ENCODE data around the gene TMEM18. TPM values are rescaled to one million over a fixed set of nuclear protein-coding genes. Genes with fewer than 3 reads are reported as not detected.

Gene TMEM18
- total and polyA plus RNA-seq, 2 experiments from 2014 or later, result 15.0 to 41.9 TPM

- H3K9me3 Mint-ChIP-seq, result peaks cover 6% of the 10 kb centered on the region
- Histone ChIP-seq H2AFZ (peak overlapping the region; percentile 81), H3K4me3 (no peak overlapping the region), H3K36me3 (ENCODE audit: insufficient read depth) (no peaks in the 10 kb centered on the region), H3K79me2 (replicated peaks; ENCODE audit: insufficient read depth) (no peaks in the 10 kb centered on the region), H3K27me3 (ENCODE audit: insufficient read depth) (no peaks in the 10 kb centered on the region), H3K4me2 (no peak overlapping the region), H3K9me2 (ENCODE audit: insufficient read depth) (no peaks in the 10 kb centered on the region), H3K27ac (ENCODE audit: low read depth) (no peak overlapping the region), H3K4me1 (ENCODE audit: insufficient read depth) (no peaks in the 10 kb centered on the region), H3F3A (replicated peaks; ENCODE audit: low read depth) (no peaks in the 10 kb centered on the region), H4K20me1 (replicated peaks; ENCODE audit: insufficient read depth) (no peaks in the 10 kb centered on the region)
- DNase-seq (ENCODE audit: low spot score) (no peak), ATAC-seq (no peak)
- TF ChIP-seq NANOG (IDR thresholded peaks at IDR 0.05; ENCODE audit: borderline replicate concordance), result no peak
- no peak for TF ChIP-seq JUNB (IDR thresholded peaks at IDR 0.05; ENCODE audit: unreplicated experiment)
- no peak for TF ChIP-seq CREB1 (CRISPR knock-in tag; IDR thresholded peaks at IDR 0.05; ENCODE audit: low read depth)
- TF ChIP-seq ZNF331 (CRISPR knock-in tag; IDR thresholded peaks at IDR 0.05; ENCODE audit: low read depth), result no peak
- TF ChIP-seq, protein P1, sequence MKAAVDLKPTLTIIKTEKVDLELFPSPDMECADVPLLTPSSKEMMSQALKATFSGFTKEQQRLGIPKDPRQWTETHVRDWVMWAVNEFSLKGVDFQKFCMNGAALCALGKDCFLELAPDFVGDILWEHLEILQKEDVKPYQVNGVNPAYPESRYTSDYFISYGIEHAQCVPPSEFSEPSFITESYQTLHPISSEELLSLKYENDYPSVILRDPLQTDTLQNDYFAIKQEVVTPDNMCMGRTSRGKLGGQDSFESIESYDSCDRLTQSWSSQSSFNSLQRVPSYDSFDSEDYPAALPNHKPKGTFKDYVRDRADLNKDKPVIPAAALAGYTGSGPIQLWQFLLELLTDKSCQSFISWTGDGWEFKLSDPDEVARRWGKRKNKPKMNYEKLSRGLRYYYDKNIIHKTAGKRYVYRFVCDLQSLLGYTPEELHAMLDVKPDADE (IDR thresholded peaks at IDR 0.05), result no peak
- no peak for TF ChIP-seq POLR2AphosphoS5 (IDR thresholded peaks at IDR 0.05; ENCODE audit: low read depth)
- TF ChIP-seq EZH2phosphoT487 (IDR thresholded peaks at IDR 0.05; ENCODE audit: unreplicated experiment), result no peak
- TF ChIP-seq, protein P2, sequence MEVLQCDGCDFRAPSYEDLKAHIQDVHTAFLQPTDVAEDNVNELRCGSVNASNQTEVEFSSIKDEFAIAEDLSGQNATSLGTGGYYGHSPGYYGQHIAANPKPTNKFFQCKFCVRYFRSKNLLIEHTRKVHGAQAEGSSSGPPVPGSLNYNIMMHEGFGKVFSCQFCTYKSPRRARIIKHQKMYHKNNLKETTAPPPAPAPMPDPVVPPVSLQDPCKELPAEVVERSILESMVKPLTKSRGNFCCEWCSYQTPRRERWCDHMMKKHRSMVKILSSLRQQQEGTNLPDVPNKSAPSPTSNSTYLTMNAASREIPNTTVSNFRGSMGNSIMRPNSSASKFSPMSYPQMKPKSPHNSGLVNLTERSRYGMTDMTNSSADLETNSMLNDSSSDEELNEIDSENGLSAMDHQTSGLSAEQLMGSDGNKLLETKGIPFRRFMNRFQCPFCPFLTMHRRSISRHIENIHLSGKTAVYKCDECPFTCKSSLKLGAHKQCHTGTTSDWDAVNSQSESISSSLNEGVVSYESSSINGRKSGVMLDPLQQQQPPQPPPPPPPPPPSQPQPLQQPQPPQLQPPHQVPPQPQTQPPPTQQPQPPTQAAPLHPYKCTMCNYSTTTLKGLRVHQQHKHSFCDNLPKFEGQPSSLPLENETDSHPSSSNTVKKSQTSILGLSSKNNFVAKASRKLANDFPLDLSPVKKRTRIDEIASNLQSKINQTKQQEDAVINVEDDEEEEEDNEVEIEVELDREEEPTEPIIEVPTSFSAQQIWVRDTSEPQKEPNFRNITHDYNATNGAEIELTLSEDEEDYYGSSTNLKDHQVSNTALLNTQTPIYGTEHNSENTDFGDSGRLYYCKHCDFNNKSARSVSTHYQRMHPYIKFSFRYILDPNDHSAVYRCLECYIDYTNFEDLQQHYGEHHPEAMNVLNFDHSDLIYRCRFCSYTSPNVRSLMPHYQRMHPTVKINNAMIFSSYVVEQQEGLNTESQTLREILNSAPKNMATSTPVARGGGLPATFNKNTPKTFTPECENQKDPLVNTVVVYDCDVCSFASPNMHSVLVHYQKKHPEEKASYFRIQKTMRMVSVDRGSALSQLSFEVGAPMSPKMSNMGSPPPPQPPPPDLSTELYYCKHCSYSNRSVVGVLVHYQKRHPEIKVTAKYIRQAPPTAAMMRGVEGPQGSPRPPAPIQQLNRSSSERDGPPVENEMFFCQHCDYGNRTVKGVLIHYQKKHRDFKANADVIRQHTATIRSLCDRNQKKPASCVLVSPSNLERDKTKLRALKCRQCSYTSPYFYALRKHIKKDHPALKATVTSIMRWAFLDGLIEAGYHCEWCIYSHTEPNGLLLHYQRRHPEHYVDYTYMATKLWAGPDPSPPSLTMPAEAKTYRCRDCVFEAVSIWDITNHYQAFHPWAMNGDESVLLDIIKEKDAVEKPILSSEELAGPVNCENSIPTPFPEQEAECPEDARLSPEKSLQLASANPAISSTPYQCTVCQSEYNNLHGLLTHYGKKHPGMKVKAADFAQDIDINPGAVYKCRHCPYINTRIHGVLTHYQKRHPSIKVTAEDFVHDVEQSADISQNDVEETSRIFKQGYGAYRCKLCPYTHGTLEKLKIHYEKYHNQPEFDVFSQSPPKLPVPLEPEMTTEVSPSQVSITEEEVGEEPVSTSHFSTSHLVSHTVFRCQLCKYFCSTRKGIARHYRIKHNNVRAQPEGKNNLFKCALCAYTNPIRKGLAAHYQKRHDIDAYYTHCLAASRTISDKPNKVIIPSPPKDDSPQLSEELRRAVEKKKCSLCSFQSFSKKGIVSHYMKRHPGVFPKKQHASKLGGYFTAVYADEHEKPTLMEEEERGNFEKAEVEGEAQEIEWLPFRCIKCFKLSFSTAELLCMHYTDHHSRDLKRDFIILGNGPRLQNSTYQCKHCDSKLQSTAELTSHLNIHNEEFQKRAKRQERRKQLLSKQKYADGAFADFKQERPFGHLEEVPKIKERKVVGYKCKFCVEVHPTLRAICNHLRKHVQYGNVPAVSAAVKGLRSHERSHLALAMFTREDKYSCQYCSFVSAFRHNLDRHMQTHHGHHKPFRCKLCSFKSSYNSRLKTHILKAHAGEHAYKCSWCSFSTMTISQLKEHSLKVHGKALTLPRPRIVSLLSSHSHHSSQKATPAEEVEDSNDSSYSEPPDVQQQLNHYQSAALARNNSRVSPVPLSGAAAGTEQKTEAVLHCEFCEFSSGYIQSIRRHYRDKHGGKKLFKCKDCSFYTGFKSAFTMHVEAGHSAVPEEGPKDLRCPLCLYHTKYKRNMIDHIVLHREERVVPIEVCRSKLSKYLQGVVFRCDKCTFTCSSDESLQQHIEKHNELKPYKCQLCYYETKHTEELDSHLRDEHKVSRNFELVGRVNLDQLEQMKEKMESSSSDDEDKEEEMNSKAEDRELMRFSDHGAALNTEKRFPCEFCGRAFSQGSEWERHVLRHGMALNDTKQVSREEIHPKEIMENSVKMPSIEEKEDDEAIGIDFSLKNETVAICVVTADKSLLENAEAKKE (CRISPR knock-in tag; IDR thresholded peaks at IDR 0.05), result no peak
- TF ChIP-seq EZH2 (IDR thresholded peaks at IDR 0.05; ENCODE audit: low read depth, unreplicated experiment), result no peak
- TF ChIP-seq STAT1 (IDR thresholded peaks at IDR 0.05; ENCODE audit: unreplicated experiment), result no peak
- TF ChIP-seq, protein P3, sequence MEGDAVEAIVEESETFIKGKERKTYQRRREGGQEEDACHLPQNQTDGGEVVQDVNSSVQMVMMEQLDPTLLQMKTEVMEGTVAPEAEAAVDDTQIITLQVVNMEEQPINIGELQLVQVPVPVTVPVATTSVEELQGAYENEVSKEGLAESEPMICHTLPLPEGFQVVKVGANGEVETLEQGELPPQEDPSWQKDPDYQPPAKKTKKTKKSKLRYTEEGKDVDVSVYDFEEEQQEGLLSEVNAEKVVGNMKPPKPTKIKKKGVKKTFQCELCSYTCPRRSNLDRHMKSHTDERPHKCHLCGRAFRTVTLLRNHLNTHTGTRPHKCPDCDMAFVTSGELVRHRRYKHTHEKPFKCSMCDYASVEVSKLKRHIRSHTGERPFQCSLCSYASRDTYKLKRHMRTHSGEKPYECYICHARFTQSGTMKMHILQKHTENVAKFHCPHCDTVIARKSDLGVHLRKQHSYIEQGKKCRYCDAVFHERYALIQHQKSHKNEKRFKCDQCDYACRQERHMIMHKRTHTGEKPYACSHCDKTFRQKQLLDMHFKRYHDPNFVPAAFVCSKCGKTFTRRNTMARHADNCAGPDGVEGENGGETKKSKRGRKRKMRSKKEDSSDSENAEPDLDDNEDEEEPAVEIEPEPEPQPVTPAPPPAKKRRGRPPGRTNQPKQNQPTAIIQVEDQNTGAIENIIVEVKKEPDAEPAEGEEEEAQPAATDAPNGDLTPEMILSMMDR (conservative IDR thresholded peaks at IDR 0.05; ENCODE audit: low read depth in 2 of 2), result no peak
- no peak for TF ChIP-seq REST (IDR thresholded peaks at IDR 0.05; ENCODE audit: unreplicated experiment)
- no peak for TF ChIP-seq ZNF114 (CRISPR knock-in tag; IDR thresholded peaks at IDR 0.05)
- peaks cover 4% of the 10 kb centered on the region for H3K27me3 Mint-ChIP-seq (ENCODE audit: insufficient read depth, low read depth, poor library complexity)
- H3K4me3 Mint-ChIP-seq, result no peak overlapping the region
- H3K4me1 Mint-ChIP-seq, result peaks cover 6% of the 10 kb centered on the region
- H3K36me3 Mint-ChIP-seq (ENCODE audit: low read depth), result no peaks in the 10 kb centered on the region
- no peak overlapping the region for H3K27ac Mint-ChIP-seq
Measured at GRCh38 chr2:622357-622756, 54.8 kb downstream of the TMEM18 start.
